Activated naive CD8-positive, alpha-beta T cell treated with anti-CD3 and anti-CD28 coated beads, Interleukin-2, amount 10 ng/mL, durations not matched to agents 7 days and 5 days (primary cell): Measurements from ENCODE around the gene CAMK4. TPM values are rescaled to one million over a fixed set of nuclear protein-coding genes. Genes with fewer than 3 reads are reported as not detected.

Experiments used
- ATAC-seq: fragments of 150-1000 bp; cut with Tn5 transposase; one replicate; pipeline ENCODE4 v1.10.0; 2021; ENCODE audit warnings: low read depth, moderate library complexity
- POLR2A ChIA-PET: fragments of 350-600 bp; sonication (Branson Sonifier 250); formaldehyde crosslinking; loops from one replicate; lab custom pipeline; 2021; ENCODE audit warnings: antibody characterized with exemption; lab: Charles Lee
- DNase-seq: peaks from one replicate; pipeline ENCODE4 v3.0.0; 2021
- H3K27ac Mint-ChIP-seq: one replicate; pipeline ENCODE4 v1.8.0; 2022; ENCODE audit warnings: mild to moderate bottlenecking, mixed read lengths
- H3K27me3 Mint-ChIP-seq: one replicate; pipeline ENCODE4 v1.8.0; 2022; ENCODE audit warnings: mild to moderate bottlenecking, moderate library complexity, mixed read lengths
- H3K36me3 Mint-ChIP-seq: one replicate; pipeline ENCODE4 v1.8.0; 2021; ENCODE audit warnings: mild to moderate bottlenecking, mixed read lengths
- H3K4me1 Mint-ChIP-seq: one replicate; pipeline ENCODE4 v1.8.0; 2021; ENCODE audit warnings: mixed read lengths
- H3K4me3 Mint-ChIP-seq: one replicate; pipeline ENCODE4 v1.8.0; 2022; ENCODE audit warnings: mild to moderate bottlenecking, moderate library complexity, mixed read lengths
- H3K9me3 Mint-ChIP-seq: one replicate; pipeline ENCODE4 v1.8.0; 2021; ENCODE audit warnings: mixed read lengths
- total RNA-seq, 2 experiments: library from RNA; stranded (reverse); gene quantifications; one replicate each; pipeline ENCODE4 v1.2.3, GENCODE V29; 2021

Gene CAMK4
- total RNA-seq, 2 experiments from 2014 or later = 132 to 154 TPM

- ATAC-seq (no peak), DNase-seq (no peak)
- H3K27me3 Mint-ChIP-seq = peaks cover 2% of the 10 kb centered on the region
- H3K27ac Mint-ChIP-seq = peak overlapping the region; percentile 97
- no peaks in the 10 kb centered on the region for H3K9me3 Mint-ChIP-seq
- peaks cover 24% of the 10 kb centered on the region for H3K4me1 Mint-ChIP-seq
- H3K36me3 Mint-ChIP-seq = peaks cover 4% of the 10 kb centered on the region
- POLR2A ChIA-PET = no interaction called here
- H3K4me3 Mint-ChIP-seq = peak overlapping the region; percentile 99
Observed at GRCh38 chr5:111513131-111513520, 288.9 kb downstream of the CAMK4 start.

DNA sequence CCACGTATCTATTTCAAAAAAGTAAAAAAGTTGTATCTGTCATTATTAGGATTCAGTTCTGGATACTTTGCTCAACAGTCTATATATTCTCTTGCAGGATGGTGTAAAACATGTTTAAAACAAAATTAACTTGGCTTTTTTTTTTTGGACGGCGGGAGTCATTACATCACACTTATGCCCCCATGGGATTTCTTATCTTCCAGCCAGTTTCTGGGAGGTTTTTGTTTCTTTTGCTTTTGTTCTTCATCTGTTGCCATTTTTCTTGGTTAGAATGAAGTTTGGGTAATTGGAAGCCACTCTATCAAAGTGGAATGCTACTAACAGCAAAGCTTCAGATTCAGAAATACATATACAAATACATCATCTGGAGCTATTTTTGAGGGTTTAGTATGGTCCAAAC, 289.9 kb downstream of the CAMK4 start:
- POLR2A ChIA-PET = interaction anchor here (1.9 kb wide), 1 partner anchor 10 kb away, joined by 5 read pairs; no protein-coding TSS in a partner anchor
- Mint-ChIP-seq H3K27ac (no peak overlapping the region), H3K9me3 (no peaks in the 10 kb centered on the region), H3K27me3 (peaks cover 2% of the 10 kb centered on the region), H3K4me3 (no peak overlapping the region), H3K36me3 (peaks cover 1% of the 10 kb centered on the region), H3K4me1 (peaks cover 18% of the 10 kb centered on the region)
- DNase-seq (no peak), ATAC-seq (no peak)

DNA sequence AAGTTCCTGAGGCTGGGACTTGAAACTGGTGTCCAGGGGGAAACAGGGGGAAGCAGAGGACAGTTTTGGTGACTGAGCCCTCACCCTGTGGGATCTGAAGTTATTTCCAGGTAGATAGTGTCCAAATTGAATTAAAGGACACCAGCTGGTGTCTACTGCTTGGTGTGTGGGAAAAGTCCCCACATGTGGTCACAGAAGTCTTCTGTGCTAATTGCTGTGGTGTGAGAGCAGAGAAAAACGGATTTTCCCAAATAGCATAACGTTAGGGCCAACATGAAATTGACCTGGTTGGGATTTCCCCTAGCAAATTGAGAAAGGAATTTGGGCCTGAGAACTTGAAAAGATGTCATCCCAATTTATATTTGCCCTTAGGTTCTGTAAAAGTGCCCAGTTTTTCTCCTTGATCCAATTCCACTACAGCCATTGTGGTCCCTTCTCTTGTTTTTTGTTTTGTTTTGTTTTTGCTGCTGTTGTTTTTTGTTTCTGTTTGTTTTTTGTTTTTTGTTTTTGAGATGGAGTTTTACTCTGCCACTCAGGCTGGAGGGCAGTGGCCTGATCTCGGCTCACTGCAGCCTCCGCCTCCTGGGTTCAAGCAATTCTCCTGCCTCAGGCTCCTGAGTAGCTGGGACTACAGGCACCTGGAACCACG, 293.8 kb downstream of the CAMK4 start:
- POLR2A ChIA-PET = no interaction called here
- H3K27me3 Mint-ChIP-seq = peaks cover 8% of the 10 kb centered on the region
- H3K27ac Mint-ChIP-seq = no peak overlapping the region
- H3K9me3 Mint-ChIP-seq = no peaks in the 10 kb centered on the region
- H3K4me1 Mint-ChIP-seq = peaks cover 5% of the 10 kb centered on the region
- H3K4me3 Mint-ChIP-seq = no peak overlapping the region
- H3K36me3 Mint-ChIP-seq = no peaks in the 10 kb centered on the region
- DNase-seq (no peak), ATAC-seq (no peak)

GRCh38 chr5:111518777-111519176, 294.6 kb downstream of the CAMK4 start:
- POLR2A ChIA-PET = no interaction called here
- Mint-ChIP-seq H3K4me1 (peaks cover 4% of the 10 kb centered on the region), H3K9me3 (no peaks in the 10 kb centered on the region), H3K27ac (no peak overlapping the region), H3K27me3 (peaks cover 9% of the 10 kb centered on the region), H3K36me3 (no peaks in the 10 kb centered on the region), H3K4me3 (no peak overlapping the region)
- no peak for DNase-seq
- no peak for ATAC-seq

GRCh38 chr5:111520908-111521307, 296.7 kb downstream of the CAMK4 start:
- POLR2A ChIA-PET = no interaction called here
- ATAC-seq = no peak
- no peak overlapping the region for H3K4me3 Mint-ChIP-seq
- no peak overlapping the region for H3K27ac Mint-ChIP-seq
- DNase-seq = no peak
- peaks cover 3% of the 10 kb centered on the region for H3K4me1 Mint-ChIP-seq
- H3K27me3 Mint-ChIP-seq = peaks cover 6% of the 10 kb centered on the region
- no peaks in the 10 kb centered on the region for H3K9me3 Mint-ChIP-seq
- no peaks in the 10 kb centered on the region for H3K36me3 Mint-ChIP-seq

DNA sequence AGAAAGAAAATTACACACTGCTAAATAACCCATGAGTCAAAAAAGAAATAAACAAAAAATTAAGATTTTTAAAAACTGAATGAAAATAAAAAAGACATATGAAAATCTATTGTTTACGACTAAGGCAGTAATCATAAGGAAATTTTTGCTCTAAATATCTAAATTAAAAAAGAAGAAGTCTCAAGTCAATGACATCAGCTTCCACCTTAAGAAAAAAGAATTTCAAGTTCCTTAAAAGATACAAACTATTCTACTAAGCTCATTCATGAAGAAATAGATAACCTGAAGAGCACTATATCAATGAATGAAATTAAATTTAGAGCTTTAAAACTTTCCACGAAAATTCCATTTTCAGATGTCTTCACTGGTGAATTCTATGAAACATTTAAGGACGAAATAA, 303.9 kb downstream of the CAMK4 start:
- peaks cover under 1% of the 10 kb centered on the region for H3K27me3 Mint-ChIP-seq

GRCh38 chr5:111530298-111530740, 306.1 kb downstream of the CAMK4 start:
- peak; percentile 70 for DNase-seq
- peaks cover 3% of the 10 kb centered on the region for H3K36me3 Mint-ChIP-seq
- peaks cover 1% of the 10 kb centered on the region for H3K9me3 Mint-ChIP-seq
- H3K27me3 Mint-ChIP-seq = no peaks in the 10 kb centered on the region
- peak overlapping the region; percentile 60 for H3K4me3 Mint-ChIP-seq
- peak; percentile 100 for ATAC-seq
- H3K4me1 Mint-ChIP-seq = peaks cover 16% of the 10 kb centered on the region
- POLR2A ChIA-PET = interaction anchor here (2.6 kb wide), 1 partner anchor 227 kb away, joined by 10 read pairs; the partner anchor contains the start of gene NREP
- peak overlapping the region; percentile 82 for H3K27ac Mint-ChIP-seq

More for the DNA sequence above, 303.9 kb downstream of the CAMK4 start:
- POLR2A ChIA-PET = no interaction called here
- DNase-seq (no peak), ATAC-seq (no peak)
- Mint-ChIP-seq H3K36me3 (peaks cover 2% of the 10 kb centered on the region), H3K27ac (no peak overlapping the region), H3K4me1 (peaks cover 16% of the 10 kb centered on the region), H3K4me3 (no peak overlapping the region), H3K9me3 (no peaks in the 10 kb centered on the region)

GRCh38 chr5:111532886-111533582, 308.9 kb downstream of the CAMK4 start:
- Mint-ChIP-seq H3K4me1 (peaks cover 18% of the 10 kb centered on the region), H3K36me3 (peaks cover 3% of the 10 kb centered on the region), H3K9me3 (peaks cover 1% of the 10 kb centered on the region), H3K4me3 (no peak overlapping the region), H3K27ac (no peak overlapping the region), H3K27me3 (peaks cover under 1% of the 10 kb centered on the region)
- DNase-seq (no peak), ATAC-seq (no peak)
- POLR2A ChIA-PET = no interaction called here

GRCh38 chr5:111535879-111536549, 311.8 kb downstream of the CAMK4 start:
- Mint-ChIP-seq H3K4me1 (peaks cover 5% of the 10 kb centered on the region), H3K27me3 (peaks cover 12% of the 10 kb centered on the region)
- POLR2A ChIA-PET = no interaction called here

GRCh38 chr5:111537141-111538024, 313.2 kb downstream of the CAMK4 start:
- Mint-ChIP-seq H3K4me3 (no peak overlapping the region), H3K36me3 (peaks cover 1% of the 10 kb centered on the region), H3K27ac (no peak overlapping the region), H3K4me1 (peaks cover 2% of the 10 kb centered on the region), H3K9me3 (peaks cover 1% of the 10 kb centered on the region), H3K27me3 (peaks cover 19% of the 10 kb centered on the region)
- DNase-seq = no peak
- ATAC-seq = no peak
- POLR2A ChIA-PET = no interaction called here

More at GRCh38 chr5:111535879-111536549, 311.8 kb downstream of the CAMK4 start:
- Mint-ChIP-seq H3K9me3 (peaks cover 1% of the 10 kb centered on the region), H3K27ac (no peak overlapping the region), H3K4me3 (no peak overlapping the region), H3K36me3 (peaks cover 1% of the 10 kb centered on the region)
- ATAC-seq (no peak), DNase-seq (no peak)
